ENCODE results near the gene PNKP.

Gene PNKP

DNA sequence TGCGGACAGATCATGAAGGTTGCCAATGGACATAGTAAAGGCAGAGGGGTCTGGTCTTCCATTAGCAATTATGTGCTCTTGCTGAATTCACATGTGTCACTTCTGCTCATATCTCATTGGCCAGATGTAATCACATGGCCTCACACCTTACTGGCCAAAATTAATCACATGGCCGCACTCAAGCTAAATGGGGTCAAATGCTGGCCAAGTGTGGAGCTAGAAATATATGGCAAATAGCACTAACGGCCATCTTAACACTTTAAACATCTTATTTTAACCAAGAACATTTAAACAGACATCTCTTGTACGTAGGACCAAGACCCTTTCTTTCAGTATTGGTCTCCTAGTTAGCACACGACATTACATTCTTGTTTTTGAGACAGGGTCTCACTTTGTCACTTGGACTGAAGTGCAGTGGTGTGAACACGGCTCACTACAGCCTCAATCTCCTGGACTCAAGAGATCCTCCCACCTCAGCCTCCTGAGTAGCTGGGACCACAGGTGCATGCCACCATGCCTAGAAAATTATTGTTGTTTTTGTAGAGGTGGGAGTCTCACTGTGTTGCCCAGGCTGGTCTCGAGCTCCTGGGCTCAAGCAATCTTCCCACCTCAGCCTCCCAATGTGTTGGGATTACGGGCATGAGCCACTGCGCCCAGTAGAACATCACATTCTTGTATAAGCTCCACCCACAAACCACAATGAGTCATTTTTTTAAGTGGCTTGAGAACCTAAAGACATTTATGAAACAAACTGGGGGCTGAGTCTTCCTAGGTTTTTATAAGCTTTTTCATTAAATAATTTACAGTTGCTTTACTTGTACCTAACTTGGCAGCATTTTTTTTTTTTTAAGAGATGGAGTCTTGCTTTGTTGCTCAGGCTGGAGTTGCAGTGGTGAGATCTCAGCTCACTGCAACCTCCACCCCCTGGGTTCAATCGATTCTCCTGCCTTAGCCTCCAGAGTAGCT is 19.4 kb downstream of the PNKP start:
- in situ Hi-C loops (cut with MboI; ENCODE audit: low sequenced_read_pairs): no loop called here

DNA sequence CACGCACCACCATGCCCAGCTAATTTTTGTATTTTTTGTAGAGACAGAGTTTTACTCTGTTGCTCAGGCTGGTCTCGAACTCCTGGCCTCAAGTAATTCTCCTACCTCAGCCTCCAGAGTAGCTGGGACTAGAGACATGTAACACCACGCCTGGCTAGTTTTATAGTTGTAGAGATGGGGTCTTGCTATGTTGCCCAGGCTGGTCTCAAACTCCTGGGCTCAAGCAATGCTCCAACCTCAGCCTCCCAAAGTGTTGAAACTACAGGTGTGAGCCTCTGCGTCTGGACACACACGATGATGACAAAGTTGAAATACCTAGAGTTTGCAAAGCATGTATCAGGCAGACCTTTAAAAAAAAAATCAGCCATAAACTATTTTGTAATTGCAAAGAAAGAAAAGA is 21.0 kb downstream of the PNKP start:
- in situ Hi-C loops (cut with MboI; ENCODE audit: low sequenced_read_pairs): no loop called here

DNA sequence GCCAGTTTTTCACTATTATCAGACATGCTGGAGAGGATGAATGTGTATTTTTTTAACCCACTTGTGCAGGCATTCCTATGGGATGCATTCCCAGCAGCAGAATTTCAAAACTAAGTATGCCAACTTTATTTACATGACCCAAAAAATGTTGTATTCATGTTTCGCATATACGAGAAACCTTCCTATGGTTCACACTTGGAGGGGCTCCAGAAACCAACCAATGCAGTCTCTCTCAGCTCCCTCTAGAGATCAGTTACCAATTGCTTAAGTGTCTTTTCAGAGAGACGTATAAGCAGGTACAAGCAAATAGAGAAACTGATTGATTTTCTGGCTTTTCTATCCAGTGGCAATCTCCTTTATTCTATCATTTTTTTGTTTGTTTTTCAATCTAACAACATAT is 22.0 kb downstream of the PNKP start:
- in situ Hi-C loops (cut with MboI; ENCODE audit: low sequenced_read_pairs): no loop called here

DNA sequence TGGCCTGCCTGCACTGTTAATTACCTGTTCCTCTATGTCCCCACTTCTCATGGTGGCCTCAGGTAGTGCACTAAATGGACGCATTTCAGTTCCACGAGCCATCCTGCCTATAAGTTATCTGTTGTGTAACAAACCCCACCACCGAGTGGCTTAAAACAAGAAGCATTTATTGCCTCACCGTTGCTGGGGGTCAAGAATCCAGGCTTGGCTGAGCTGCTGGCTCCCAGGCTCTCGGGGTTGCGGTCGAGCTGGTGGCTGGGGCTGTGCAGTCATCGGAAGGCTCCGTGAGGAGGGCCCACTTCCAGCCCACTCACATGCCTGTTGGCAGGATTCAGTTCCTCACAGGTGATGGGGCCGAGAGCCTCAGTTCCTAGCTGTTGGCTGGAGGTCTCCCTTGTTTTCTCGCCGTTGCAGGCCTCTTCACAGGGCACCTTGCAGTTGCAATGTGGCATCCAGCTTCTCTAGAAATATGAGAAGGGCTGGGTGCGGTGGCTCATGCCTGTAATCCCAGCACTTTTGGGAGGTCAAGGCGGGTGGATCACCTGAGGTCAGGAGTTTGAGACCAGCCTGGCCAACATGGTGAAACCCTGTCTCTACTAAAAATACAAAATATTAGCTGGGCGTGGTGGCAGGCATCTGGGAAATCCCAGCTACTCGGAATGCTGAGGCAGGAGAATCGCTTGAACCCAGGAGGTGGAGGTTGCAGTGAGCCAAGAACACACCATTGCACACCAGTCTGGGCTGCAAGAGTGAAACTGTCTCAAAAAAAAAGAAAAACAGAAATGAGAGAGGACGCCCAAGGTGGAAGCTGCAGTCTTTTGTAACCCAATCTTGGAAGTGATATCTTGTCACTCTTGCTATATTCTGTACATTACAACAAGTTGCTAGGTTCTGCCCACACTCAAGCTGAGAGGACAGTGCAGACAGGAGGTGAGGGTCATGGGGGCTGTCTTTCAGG is 23.0 kb downstream of the PNKP start:
- in situ Hi-C loops (cut with MboI; ENCODE audit: low sequenced_read_pairs): no loop called here

DNA sequence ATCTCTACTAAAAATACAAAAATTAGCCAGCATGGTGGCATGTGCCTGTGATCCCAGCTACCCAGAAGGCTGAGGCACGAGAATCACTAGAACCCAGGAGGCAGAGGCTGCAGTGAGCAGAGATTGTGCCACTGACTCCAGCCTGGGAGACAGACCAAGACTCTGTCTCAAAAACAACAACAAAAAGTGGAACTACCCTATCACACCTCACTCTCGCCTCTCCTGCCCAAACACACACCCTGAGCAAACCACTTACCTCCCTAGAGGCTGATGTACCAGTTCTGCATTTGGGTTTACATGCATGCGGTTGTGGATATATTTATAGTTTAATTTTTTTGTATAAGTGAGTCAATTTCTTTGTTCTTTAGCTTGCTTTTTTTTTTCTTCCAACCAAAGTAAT is 24.1 kb downstream of the PNKP start:
- in situ Hi-C loops (cut with MboI; ENCODE audit: low sequenced_read_pairs): no loop called here

DNA sequence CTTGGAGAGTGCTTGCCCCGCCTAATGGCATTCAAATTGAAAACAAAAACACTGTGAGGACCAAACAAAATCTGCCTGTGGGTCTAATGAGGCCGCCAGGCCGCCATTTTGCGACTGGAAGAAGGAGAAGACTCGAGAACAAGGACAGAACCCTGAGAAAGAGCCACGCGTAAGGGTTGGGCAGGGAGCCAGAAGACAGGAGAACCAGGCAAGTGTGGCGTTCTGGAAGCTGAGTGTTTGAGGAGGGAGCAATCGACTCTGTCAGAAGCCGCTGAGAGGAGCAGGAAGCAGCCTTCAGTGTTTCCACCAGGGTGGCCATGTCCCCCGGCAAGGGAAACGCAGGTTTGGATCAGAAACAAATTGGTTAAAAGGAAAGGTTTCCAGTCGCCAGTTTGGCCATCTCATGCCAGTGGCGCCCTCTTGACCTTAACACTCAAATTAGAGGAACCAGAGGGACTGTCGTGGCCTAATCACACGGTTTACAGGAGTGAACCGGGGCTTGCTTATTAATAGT is 26.6 kb downstream of the PNKP start:
- in situ Hi-C loops (cut with MboI; ENCODE audit: low sequenced_read_pairs): no loop called here

DNA sequence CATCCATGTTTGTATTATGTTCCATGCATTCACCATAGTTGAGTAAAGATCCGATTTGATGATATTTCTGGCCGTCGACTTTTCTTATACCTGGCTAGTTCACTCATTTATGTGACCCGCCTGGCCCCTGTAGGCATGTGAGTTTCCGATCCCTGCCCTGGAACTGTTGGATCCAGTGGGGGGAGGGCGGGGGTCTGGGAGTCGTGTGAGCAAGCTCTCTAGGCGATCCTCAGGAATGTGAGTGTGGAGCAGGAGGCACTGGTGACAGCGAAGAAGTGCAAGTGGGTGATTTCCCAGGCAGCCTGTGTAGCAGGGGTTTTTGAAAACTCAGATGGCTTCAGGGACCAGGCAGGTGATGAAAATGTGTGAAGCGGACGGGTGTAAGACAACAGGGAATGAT is 27.1 kb downstream of the PNKP start:
- in situ Hi-C loops (cut with MboI; ENCODE audit: low sequenced_read_pairs): no loop called here

DNA sequence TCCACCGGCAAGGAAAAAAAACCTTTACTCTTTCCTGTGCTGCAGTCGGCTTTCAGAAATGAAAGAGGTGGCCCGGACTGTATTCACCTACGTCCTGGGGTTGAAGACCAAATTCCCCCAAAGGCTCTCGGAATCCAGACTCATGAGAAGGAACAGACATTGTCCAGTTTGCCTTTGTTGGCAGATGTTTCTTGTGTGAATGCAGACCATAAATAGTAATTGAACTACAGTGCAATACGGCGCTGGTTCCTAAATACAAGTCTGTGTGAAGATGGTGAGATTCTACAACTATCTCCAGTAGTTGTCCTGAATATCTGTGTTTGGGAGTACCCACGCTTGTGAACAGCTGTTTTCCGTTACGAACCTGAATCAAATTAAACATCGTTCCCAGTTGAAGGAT is 27.7 kb downstream of the PNKP start:
- in situ Hi-C loops (cut with MboI; ENCODE audit: low sequenced_read_pairs): no loop called here

DNA sequence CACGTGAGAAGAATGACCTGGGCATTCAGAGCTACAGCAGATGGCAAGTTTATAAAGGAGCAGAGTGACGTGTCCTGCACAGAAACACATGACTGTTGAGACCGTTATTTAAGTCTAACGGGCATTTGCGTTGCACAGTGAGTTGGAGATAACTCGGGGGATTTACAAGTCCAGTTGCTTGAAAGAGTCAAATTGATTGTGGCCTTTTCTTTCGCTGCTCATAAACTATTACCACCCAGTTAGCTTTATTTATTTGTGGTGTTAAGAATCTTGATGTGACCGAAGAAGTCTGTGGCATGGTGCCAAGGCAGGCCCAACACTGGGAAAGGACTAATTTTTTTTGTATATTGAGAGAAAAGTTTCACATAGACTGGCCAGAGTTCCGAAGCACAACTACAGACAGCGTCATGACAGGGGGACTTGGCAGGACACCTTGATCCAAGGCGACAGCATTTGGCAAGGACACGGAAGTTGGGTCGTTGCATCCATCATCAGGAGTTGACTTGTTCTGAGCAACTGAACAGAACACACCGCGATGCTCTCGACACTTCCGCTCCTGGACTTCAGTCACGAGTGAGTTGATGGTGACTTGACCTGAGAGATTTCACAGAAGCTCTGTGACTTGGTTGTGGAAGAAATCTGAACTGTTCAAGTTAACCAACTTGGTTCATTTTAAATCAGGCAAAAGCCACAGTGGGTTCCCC is 28.3 kb downstream of the PNKP start:
- in situ Hi-C loops (cut with MboI; ENCODE audit: low sequenced_read_pairs): no loop called here

DNA sequence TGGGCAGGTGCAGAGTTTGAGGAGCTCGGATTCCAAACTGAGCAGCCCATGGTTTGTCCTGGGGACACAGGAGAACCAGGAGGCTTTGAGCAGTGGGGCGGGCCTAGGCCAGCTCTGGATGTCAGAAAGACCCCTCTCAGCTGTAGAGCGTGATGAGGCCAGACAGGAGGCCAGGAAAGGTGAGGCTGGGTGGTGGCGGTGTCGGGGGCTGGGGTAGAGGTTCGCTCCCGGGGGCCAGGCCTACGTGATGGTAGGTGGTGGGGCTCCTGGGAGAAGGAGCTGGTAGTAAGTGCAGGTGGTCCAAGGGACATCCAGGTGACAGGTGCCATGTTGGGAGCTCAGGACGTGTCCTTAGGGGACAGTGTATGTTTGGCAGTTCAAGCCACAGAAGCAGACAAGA is 30.0 kb downstream of the PNKP start:
- in situ Hi-C loops (cut with MboI; ENCODE audit: low sequenced_read_pairs): no loop called here

DNA sequence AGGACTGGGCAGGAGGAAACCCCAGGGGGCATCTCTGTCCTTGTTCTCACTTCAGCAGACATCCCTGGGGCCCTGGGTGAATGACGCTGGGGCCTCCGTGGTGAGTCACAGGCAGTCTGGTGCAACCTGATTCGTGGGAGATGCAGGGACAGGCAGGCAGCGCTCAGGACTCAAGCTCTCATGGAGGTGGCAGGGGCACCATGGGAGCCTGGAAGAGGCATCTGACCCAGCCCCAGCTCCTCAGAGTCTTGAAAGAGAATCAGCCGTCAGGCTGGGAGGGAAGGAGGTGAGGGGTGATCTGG is 30.4 kb downstream of the PNKP start:
- in situ Hi-C loops (cut with MboI; ENCODE audit: low sequenced_read_pairs): no loop called here

DNA sequence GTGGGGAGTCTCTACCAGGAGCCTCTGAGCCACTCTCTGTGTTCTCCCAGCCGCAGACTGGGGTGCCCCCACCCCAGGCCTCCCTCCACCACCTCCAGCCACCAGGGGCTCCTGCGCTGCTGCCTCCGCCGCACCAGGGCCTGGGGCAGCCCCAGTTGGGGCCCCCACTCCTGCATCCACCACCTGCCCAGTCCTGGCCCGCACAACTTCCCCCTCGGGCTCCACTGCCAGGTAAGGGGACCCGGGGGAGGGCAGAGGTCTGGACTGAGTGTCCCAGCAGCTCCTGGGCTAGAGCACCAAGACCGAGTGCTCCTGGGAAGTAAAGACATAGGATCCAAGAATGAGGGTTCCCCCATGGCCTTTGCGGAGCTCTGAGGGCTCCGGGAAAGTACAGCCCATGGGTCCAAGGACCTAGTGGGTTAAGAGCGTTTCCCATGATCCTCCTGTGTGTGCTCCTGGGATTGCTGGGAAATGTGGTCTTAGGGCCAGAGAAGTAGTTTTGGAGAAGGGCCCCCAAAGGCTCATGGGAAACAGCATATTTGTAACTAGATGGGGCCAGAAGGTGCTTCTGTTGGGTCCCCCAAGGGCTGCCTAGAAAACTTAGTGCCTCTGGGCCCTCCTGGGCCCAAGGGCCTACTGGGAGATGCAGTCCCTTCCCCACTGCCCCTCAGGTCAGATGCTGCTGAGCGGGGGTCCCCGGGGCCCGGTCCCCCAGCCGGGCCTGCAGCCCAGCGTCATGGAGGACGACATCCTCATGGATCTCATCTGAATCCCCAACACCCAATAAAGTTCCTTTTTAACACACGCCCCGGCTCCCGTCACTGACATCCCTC is 31.0 kb downstream of the PNKP start:
- in situ Hi-C loops (cut with MboI; ENCODE audit: low sequenced_read_pairs): no loop called here

DNA sequence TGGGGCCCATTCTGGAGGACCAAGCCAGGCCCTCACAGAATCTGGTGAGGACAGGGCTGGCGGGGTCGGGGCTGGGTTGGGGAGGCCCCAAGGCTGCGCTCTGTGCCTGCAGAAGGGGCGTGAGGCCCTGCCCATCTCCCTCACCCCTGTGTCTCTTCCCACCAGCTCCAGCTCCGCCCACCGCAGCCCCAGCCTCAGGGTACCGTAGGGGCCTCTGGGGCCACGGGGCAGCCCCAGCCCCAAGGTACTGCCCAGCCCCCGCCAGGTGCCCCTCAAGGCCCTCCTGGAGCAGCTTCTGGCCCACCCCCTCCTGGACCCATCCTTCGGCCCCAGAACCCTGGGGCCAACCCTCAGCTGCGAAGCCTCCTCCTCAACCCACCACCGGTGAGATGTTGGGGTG is 31.8 kb downstream of the PNKP start:
- in situ Hi-C loops (cut with MboI; ENCODE audit: low sequenced_read_pairs): no loop called here

DNA sequence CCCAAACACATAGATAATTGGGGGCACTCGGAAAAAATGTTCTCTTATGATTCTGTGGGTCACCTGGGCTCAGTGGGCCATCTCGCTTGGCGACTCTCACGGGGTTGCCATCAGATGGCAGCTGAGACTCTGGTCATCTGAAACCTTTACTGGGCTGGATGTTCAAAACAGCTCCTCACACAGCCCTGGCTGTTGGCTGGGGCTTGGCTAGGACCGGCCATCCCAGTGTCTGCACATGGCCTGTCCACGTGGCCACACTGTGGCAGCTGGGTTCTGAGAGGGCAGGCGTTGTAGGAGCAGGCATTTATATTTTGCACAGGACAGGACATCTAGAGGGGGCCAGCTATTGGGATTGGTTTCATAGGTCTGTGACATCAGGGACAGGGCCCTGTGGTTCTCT is 33.8 kb downstream of the PNKP start:
- in situ Hi-C loops (cut with MboI; ENCODE audit: low sequenced_read_pairs): no loop called here

DNA sequence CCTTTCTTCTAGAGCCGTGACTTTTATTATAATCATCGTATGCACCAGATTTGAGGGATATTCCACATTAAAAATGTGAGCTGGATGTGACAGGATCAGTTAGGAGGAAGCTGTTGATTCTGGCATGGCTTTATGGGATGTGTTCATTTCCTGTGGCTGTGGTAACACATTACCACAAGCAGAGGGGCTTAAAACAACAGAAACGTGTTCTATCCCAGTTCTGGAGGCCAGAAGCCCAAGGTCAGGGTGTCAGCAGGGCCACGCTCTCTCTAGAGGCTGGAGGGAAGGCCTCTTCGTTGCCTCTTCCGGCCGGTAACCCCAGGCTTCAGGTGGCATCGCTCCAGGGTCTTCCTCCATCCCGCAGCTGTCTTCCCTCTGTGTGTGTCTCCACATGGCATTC is 34.8 kb downstream of the PNKP start:
- in situ Hi-C loops (cut with MboI; ENCODE audit: low sequenced_read_pairs): no loop called here

DNA sequence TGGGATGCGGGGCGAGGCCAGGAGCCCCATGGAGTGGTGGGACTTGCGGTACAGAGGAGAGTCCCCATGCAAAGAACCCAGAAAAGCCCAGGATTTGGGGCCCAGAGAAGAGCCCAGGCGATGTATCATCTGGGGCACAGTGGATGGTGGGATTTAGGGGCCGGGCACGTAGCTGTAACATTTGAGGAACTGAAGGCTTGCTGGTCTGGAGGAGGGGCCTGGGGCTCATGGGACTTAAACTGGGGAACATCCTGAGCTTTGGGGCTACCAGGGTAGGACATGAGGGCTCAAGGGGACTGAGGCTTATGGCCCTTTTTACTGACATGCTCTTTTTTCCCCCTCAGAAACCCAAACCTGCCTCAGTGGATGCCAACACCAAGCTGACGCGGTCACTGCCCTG is 35.8 kb downstream of the PNKP start:
- in situ Hi-C loops (cut with MboI; ENCODE audit: low sequenced_read_pairs): no loop called here

DNA sequence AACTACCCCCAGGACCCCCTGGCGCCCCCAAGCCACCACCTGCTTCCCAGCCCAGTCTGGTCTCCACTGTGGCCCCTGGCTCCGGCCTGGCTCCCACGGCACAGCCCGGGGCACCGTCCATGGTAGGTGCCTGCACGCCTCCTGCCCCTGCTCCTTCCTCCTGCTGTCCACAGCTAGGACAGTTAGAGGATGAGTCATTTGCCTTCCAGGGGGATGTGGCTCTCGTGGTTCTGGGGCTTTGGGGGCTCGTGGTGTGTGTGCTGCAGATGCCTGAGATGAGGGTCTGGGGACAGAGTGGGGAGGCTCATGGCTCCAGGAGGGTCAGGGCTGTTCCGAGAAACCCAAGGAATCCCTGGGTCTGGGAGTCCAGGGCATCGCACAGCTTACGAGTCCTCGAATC is 36.6 kb downstream of the PNKP start:
- in situ Hi-C loops (cut with MboI; ENCODE audit: low sequenced_read_pairs): no loop called here

DNA sequence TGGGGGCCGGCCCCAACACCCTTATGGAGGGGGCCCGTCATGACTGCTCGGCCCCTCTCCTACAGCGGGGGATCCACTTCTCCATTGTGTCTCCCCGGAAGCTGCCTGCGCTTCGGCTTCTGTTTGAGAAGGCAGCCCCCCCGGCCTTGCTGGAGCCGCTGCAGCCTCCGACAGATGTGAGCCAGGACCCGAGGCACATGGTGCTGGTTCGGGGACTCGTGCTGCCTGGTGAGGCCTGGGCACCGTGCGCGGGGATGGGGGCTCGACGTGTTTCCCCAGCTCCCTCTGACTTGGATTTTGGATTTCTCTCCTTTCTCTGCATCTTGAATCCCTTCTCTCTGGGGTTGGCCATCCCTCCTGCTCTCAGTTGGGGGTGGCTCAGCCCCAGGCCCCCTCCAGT is 37.7 kb downstream of the PNKP start:
- in situ Hi-C loops (cut with MboI; ENCODE audit: low sequenced_read_pairs): no loop called here

DNA sequence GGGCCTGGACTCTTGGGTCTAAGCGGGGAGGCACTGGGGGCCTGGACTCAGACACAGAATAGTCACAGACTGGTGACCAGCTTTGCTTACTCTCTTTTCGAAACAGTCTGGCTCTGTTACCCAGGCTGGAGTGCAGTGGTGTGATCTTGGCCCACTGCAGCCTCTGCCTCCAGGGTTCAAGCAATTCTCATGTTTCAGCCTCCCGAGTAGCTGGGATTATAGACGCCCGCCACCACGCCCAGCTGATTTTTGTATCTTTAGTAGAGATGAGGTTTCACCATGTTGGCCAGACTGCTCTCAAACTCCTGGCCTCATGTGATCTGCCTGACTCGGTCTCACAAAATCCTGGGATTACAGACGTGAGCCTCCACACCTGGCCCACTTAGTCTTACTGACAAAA is 38.2 kb downstream of the PNKP start:
- in situ Hi-C loops (cut with MboI; ENCODE audit: low sequenced_read_pairs): no loop called here

DNA sequence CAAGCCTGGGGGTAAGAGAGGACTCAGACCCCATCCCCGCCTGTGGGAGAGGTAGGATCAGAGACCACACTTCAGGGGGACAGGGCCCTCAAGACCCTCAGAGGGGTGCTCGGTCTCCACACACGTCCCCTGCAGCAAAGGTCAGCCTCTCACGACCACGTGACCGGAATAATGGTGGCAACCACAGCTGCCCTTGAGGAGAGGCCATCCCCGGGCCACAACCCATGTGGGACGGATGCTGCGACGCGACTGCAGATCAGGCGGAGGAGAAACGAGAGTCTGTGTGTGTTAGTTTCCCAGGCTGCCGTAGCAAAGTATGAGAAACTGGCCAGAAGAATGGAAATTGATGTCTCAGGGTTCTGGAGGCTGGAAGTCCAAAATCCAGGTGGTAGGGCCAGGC is 40.3 kb downstream of the PNKP start:
- in situ Hi-C loops (cut with MboI; ENCODE audit: low sequenced_read_pairs): no loop called here

Data from HL-60/S4 treated with retinoic acid at 250 ng/mL for 4 days and 3 days (cell line).